Smooth muscle cell (in vitro differentiated cells): Measurements from ENCODE around the gene NUP107. TPM values are rescaled to one million over a fixed set of nuclear protein-coding genes. Genes with fewer than 3 reads are reported as not detected.

Experiments used
- DNase-seq: peaks from one replicate; lab custom pipeline; 2025; ENCODE audit not compliant: unreplicated experiment; lab: John Stamatoyannopoulos, UW
- H2AFZ ChIP-seq: fragments of 200-600 bp; sonication (generic); 2 replicates; pipeline ENCODE4 v1.6.0; 2016; ENCODE audit warnings: antibody characterized with exemption, low read depth, mild to moderate bottlenecking
- H3F3A ChIP-seq: fragments of 200-600 bp; sonication (generic); 2 replicates; pipeline ENCODE4 v1.6.0; 2017; ENCODE audit warnings: antibody characterized with exemption, low read depth
- H3K27ac ChIP-seq: fragments of 200-600 bp; sonication (generic); 2 replicates; pipeline ENCODE4 v1.5.1; 2016; ENCODE audit warnings: low read depth, mild to moderate bottlenecking
- H3K27me3 ChIP-seq: fragments of 200-600 bp; sonication (generic); 2 replicates; pipeline ENCODE4 v1.6.1; 2016; ENCODE audit warnings: low read depth, mild to moderate bottlenecking
- H3K36me3 ChIP-seq: fragments of 200-600 bp; sonication (generic); 2 replicates; pipeline ENCODE4 v1.5.1; 2016; ENCODE audit warnings: low read depth
- H3K4me1 ChIP-seq: fragments of 200-600 bp; sonication (generic); 2 replicates; pipeline ENCODE4 v1.5.1; 2016; ENCODE audit warnings: low read depth
- H3K4me2 ChIP-seq: fragments of 200-600 bp; sonication (generic); 2 replicates; pipeline ENCODE4 v1.6.0; 2016; ENCODE audit warnings: mild to moderate bottlenecking
- H3K4me3 ChIP-seq: fragments of 200-600 bp; sonication (generic); 2 replicates; pipeline ENCODE4 v1.5.1; 2016; ENCODE audit warnings: mild to moderate bottlenecking
- H3K79me2 ChIP-seq: fragments of 200-600 bp; sonication (generic); 2 replicates; pipeline ENCODE4 v1.6.0; 2016; ENCODE audit warnings: low read depth, mild to moderate bottlenecking
- H3K9ac ChIP-seq: fragments of 200-600 bp; sonication (generic); 2 replicates; pipeline ENCODE4 v1.6.0; 2016; ENCODE audit warnings: low read depth
- H3K9me3 ChIP-seq: fragments of 200-600 bp; sonication (generic); replicated peaks from 2 replicates; pipeline ENCODE4 v1.5.1; 2016; ENCODE audit warnings: low read depth
- H4K20me1 ChIP-seq: fragments of 200-600 bp; sonication (generic); 2 replicates; pipeline ENCODE4 v1.6.0; 2016; ENCODE audit warnings: low read depth
- CTCF ChIP-seq: fragments of 200-600 bp; sonication (generic); IDR thresholded peaks from 2 replicates; pipeline ENCODE4 v1.5.1; 2017; ENCODE audit warnings: borderline replicate concordance, mild to moderate bottlenecking, antibody characterized with exemption; ENCODE audit not compliant: insufficient read depth, poor library complexity, severe bottlenecking
- WGBS: methylation state at CpG from one replicate; pipeline ENCODE4 v1.1.7; 2016; ENCODE audit warnings: low lambda C conversion rate; 5-methylcytosine and 5-hydroxymethylcytosine counted together
- polyA plus RNA-seq: library from polyadenylated mRNA; unstranded; fragments of >200 nt; fragmentation: Nextera tagmentation; extraction: Ambion mirVana; gene quantifications from 2 replicates; pipeline ENCODE4 v1.2.1, GENCODE V29; 2016
- total RNA-seq: library from RNA; depleted of rRNA; stranded (reverse); fragments of >200 nt; gene quantifications from 2 replicates; pipeline ENCODE4 v1.2.3, GENCODE V29; 2014

NUP107 gene
- total and polyA plus RNA-seq, 2 experiments from 2014 or later, result 39.9 to 51.1 TPM

GRCh38 chr12:68667896-68668295, 18.9 kb upstream of the NUP107 start:
- Histone ChIP-seq H3K27ac (no peak overlapping the region), H3K9ac (no peak overlapping the region), H3K79me2 (no peaks in the 10 kb centered on the region), H2AFZ (no peak overlapping the region), H3K36me3 (no peaks in the 10 kb centered on the region), H4K20me1 (no peaks in the 10 kb centered on the region), H3F3A (peaks cover 11% of the 10 kb centered on the region), H3K4me3 (no peak overlapping the region), H3K9me3 (no peaks in the 10 kb centered on the region), H3K4me1 (no peaks in the 10 kb centered on the region), H3K4me2 (no peak overlapping the region), H3K27me3 (no peaks in the 10 kb centered on the region)
- no peak for DNase-seq
- TF ChIP-seq CTCF, result no peak
- 53% methylated on average over 1 of the region's 1 CpG for WGBS

- Histone ChIP-seq H3K4me2 (no peak overlapping the region), H3K9ac (no peak overlapping the region)
- WGBS, result 82% methylated on average over 4 of the region's 4 CpGs
These were observed 15.6 kb upstream of the NUP107 start for GRCh38 chr12:68671179-68671578.

GRCh38 chr12:68673788-68674187, 13.0 kb upstream of the NUP107 start:
- H3K9ac ChIP-seq, result no peak overlapping the region
- TF ChIP-seq CTCF, result no peak
- no peak overlapping the region for H2AFZ ChIP-seq
- no peaks in the 10 kb centered on the region for H3K36me3 ChIP-seq
- H3K9me3 ChIP-seq, result no peaks in the 10 kb centered on the region
- no peak for DNase-seq
- no peaks in the 10 kb centered on the region for H3K79me2 ChIP-seq
- H3K4me2 ChIP-seq, result no peak overlapping the region
- WGBS, result 90% methylated on average over 4 of the region's 4 CpGs
- no peaks in the 10 kb centered on the region for H4K20me1 ChIP-seq
- no peaks in the 10 kb centered on the region for H3F3A ChIP-seq
- no peak overlapping the region for H3K27ac ChIP-seq
- H3K27me3 ChIP-seq, result no peaks in the 10 kb centered on the region
- H3K4me1 ChIP-seq, result no peaks in the 10 kb centered on the region
- H3K4me3 ChIP-seq, result no peak overlapping the region

More at GRCh38 chr12:68671179-68671578, 15.6 kb upstream of the NUP107 start:
- Histone ChIP-seq H3K79me2 (no peaks in the 10 kb centered on the region), H3K27me3 (no peaks in the 10 kb centered on the region), H3K4me1 (no peaks in the 10 kb centered on the region), H3K36me3 (no peaks in the 10 kb centered on the region), H3F3A (peaks cover 7% of the 10 kb centered on the region), H4K20me1 (no peaks in the 10 kb centered on the region), H3K9me3 (no peaks in the 10 kb centered on the region), H2AFZ (no peak overlapping the region), H3K4me3 (no peak overlapping the region), H3K27ac (no peak overlapping the region)
- DNase-seq, result no peak
- TF ChIP-seq CTCF, result no peak

DNA sequence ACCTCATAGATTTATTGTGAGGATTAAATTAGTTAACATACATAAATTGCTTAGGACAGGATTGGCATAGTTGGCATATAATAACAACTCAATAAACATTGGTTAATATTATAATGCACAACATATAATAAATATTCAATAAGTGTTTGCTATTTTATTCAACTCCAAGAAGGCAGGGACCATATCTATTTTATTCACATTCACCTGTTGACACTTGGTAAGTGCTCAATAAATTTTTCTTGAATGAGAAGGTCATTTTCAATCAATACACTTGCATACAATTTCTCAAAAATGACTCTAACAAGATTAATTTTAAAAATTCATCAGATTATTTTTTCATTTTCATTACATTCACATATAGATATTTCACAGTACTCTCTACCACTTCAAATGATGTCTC, 12.4 kb upstream of the NUP107 start:
- Histone ChIP-seq H2AFZ (no peak overlapping the region), H3K36me3 (no peaks in the 10 kb centered on the region), H3F3A (no peaks in the 10 kb centered on the region), H3K4me3 (no peak overlapping the region), H3K9me3 (no peaks in the 10 kb centered on the region), H4K20me1 (no peaks in the 10 kb centered on the region), H3K79me2 (no peaks in the 10 kb centered on the region), H3K4me2 (no peak overlapping the region), H3K27me3 (no peaks in the 10 kb centered on the region), H3K4me1 (no peaks in the 10 kb centered on the region), H3K27ac (no peak overlapping the region), H3K9ac (no peak overlapping the region)
- TF ChIP-seq CTCF, result no peak
- no peak for DNase-seq
